ENCODE data around the gene NINL.

The NINL gene

GRCh38 chr20:25418776-25419175 lies 166.6 kb downstream of the NINL start:
- DNase-seq: no peak
- Histone ChIP-seq H3K9me3 (ENCODE audit: severe bottlenecking) (no peaks in the 10 kb centered on the region), H3K4me3 (ENCODE audit: low read depth, low read length) (no peak overlapping the region), H3K27ac (no peak overlapping the region), H3K27me3 (ENCODE audit: insufficient read depth, low read depth, severe bottlenecking) (no peaks in the 10 kb centered on the region), H3K36me3 (peaks cover 67% of the 10 kb centered on the region)
- no peak for TF ChIP-seq CTCF (IDR thresholded peaks at IDR 0.05; ENCODE audit: low read depth, low read length)

- no peak for TF ChIP-seq CTCF (IDR thresholded peaks at IDR 0.05; ENCODE audit: low read depth, low read length)
- no peaks in the 10 kb centered on the region for H3K9me3 ChIP-seq (ENCODE audit: severe bottlenecking)
- peaks cover 20% of the 10 kb centered on the region for H3K36me3 ChIP-seq
- no peak overlapping the region for H3K27ac ChIP-seq
- H3K27me3 ChIP-seq (ENCODE audit: insufficient read depth, low read depth, severe bottlenecking): no peaks in the 10 kb centered on the region
- H3K4me3 ChIP-seq (ENCODE audit: low read depth, low read length): no peak overlapping the region
- no peak for DNase-seq
These were observed 176.4 kb downstream of the NINL start for GRCh38 chr20:25408890-25409289.

DNA sequence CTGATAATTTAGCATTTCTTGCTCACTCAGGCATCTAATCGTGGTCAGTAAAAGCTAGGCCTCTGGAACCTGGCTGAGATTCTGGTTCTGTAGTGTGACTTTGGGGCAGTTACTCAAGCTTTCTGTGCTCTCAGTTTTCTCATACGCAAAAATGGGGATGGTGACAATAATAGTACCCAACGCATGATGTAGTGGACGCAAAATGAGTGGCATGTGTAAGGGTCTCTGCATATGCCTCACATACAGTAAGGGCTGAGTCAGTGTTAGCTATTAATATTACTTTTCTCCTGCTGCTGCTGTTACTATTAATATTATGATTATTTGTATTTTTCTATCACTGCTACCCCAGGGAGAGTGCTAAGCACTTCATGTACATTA lies 177.2 kb downstream of the NINL start:
- Histone ChIP-seq H3K36me3 (peaks cover 13% of the 10 kb centered on the region), H3K4me3 (ENCODE audit: low read depth, low read length) (peak overlapping the region; percentile 100), H3K27ac (peak overlapping the region; percentile 93), H3K27me3 (ENCODE audit: insufficient read depth, low read depth, severe bottlenecking) (no peaks in the 10 kb centered on the region), H3K9me3 (ENCODE audit: severe bottlenecking) (peaks cover 2% of the 10 kb centered on the region)
- TF ChIP-seq CTCF (IDR thresholded peaks at IDR 0.05; ENCODE audit: low read depth, low read length): no peak
- no peak for DNase-seq

DNA sequence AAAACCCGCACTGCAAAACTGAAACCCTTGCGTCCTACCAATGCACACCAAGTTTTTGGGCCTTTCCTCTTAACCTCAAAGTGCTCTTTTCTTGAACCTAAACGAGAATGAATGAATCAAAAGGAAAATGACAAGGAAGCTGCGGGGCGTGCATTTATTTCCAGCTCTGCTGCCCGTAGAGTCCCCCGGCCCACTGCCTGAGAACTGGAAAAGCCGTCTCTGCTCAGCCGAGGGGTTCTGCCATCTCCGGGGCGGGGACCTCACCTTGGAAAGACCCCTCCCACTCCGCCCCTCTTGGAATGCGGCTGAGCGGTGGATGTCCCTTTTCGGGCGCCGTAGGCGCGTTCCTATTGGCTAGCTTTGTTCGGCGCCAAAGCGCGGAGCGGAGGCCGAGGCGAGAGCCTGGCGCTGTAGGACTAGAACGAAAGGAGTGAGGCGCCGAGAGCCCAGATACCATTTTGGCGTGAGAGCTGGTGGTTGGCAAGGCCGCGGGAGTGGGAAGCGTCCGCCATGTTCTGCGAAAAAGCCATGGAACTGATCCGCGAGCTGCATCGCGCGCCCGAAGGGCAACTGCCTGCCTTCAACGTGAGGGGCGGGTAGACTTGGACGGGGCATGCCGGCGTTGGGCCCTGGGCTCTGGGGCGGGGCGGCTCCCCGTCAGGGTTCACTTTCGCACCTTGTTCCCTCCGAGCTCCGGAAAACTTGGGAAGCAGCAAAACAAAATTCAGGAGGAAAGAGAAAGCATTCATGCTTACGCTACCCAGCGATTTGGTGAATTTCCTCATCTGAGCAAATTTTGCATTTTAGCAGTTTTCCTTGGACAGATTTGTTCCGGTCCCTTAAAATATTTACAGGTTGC lies 177.8 kb downstream of the NINL start, which contains the start of gene GINS1:
Gene GINS1, plus strand, starts transcription at position 363 of the 859 bp plus-strand sequence. Its CDS starts 148 bp downstream, at position 511.
- H3K27ac ChIP-seq: peak within 1 kb of the TSS; percentile 93
- DNase-seq: peak; percentile 97

More for the DNA sequence above, 177.8 kb downstream of the NINL start, which contains the start of gene GINS1:
- H3K9me3 ChIP-seq (ENCODE audit: severe bottlenecking): peaks cover 8% of the 10 kb centered on the region
- H3K4me3 ChIP-seq (ENCODE audit: low read depth, low read length): peak within 1 kb of the TSS; percentile 100
- no peaks in the 10 kb centered on the region for H3K27me3 ChIP-seq (ENCODE audit: insufficient read depth, low read depth, severe bottlenecking)
- H3K36me3 ChIP-seq: peaks cover 11% of the 10 kb centered on the region; the same call in 1 of the 2 replicates
- TF ChIP-seq CTCF (IDR thresholded peaks at IDR 0.05; ENCODE audit: low read depth, low read length): no peak

Measured in WERI-Rb-1 (cell line).